GM12864 (cell line): ENCODE results near the gene PDIA2.
"Not testable (repeated sequence)": the region's sequence is repeated elsewhere in the genome, so short reads cannot be mapped to it uniquely, and the experiment has no call there.

Source experiments
- DNase-seq: peaks from one replicate; pipeline ENCODE4 v3.0.0-alpha.2; 2011; ENCODE audit warnings: low read depth
- H3K4me3 ChIP-seq: 2 replicates; pipeline ENCODE4 v1.5.1; 2011; ENCODE audit warnings: mild to moderate bottlenecking, low read depth, low read length, control low read depth
- CTCF ChIP-seq: IDR thresholded peaks from 2 replicates; pipeline ENCODE4 v1.5.1; 2011; ENCODE audit warnings: low read depth, mild to moderate bottlenecking, moderate library complexity, low read length, control low read depth, inconsistent platforms; ENCODE audit errors: missing control alignments

The PDIA2 gene

GRCh38 chr16:245105-245504 is 37.9 kb upstream of the PDIA2 start:
- no peak for TF ChIP-seq CTCF
- H3K4me3 ChIP-seq = no peak overlapping the region
- no peak for DNase-seq

GRCh38 chr16:247027-247426 is 35.9 kb upstream of the PDIA2 start:
- H3K4me3 ChIP-seq = no peak overlapping the region
- DNase-seq = no peak
- TF ChIP-seq CTCF = no peak

DNA sequence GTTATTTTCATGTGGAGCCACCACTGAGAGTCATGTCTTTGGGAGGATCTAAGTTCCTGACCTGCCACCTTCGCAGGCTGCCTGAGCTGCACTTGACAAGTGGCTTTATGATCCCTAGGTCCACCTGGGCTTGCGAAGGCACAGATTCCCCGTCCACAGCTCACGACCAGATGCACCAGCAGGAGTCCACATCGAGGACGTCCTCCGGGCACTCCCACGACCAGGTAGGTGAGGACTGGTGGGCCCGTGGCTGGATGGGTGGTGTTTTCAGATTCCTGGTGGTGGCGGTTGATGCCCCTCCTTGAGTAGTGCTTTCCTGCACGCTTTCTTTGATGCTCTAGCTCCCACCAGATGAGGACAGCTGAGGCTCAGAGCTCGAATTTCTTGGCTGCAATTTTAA is 33.5 kb upstream of the PDIA2 start:
- H3K4me3 ChIP-seq = no peak overlapping the region
- DNase-seq = no peak
- TF ChIP-seq CTCF = no peak

DNA sequence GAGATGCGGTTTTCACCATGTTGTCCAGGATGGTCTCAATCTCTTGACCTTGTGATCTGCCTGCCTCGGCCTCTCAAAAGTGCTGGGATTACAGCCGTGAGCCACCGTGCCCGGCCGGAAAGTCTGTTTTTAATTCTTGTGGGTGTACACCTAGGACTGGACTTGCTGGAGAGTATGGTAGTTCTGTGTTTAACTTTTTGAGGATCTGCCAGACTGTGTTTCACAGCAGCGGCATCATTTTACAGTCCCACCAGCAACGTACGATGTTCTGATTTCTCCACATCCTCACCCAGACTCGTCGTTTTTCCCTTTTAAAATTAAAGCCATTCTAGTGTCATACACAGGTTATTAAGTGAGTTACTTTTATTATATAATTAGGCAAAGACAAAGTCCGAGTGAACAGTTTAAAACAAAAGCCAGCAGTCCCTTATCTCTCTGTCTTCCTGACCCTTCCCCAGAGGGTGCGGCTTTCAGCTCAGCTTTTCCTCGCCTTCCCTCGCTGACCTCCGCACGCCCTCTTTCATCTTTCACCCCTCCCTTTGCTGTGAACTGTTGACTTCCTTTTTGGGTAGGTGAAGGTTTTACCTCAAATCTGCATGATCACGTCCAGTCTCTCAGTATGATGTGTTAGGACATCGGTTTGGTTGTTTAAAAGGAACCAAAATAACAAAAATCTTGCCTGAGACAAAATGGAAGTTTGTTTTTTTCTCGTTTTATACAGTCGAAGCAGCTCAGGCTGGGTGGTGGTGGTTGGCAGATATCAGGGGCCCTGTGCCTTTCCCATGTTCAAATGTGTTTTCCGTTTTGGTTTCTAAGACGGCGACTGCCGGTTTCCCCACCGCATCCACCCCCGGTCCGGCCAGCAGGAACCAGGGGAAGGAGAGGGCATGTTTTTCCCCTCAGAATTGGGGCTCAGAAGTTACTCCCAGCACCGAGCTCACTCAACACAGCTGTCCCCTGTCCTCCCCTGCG is 30.3 kb upstream of the PDIA2 start:
- peak; percentile 34 for DNase-seq
- H3K4me3 ChIP-seq = peak overlapping the region; percentile 23
- TF ChIP-seq CTCF = no peak

DNA sequence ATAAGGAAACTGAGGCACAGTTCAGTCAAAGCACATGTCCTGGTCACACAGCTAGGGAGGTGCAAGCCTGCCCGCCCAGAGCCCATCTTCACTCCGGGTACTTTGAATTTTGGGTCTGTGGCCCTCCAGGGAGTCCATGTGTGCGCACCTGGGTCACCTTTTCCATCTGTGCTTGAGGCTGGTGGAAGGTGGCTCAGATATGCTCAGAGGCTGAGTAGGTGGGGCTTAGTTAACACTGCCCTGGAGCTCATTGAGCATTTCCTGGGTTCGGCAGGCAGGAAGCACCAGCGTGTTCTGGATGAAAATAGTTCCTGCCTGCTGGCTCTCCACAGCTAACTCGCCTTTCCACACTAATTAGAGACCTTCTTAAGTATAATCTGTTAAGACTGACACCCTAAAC is 29.1 kb upstream of the PDIA2 start:
- no peak overlapping the region for H3K4me3 ChIP-seq
- TF ChIP-seq CTCF = no peak

DNA sequence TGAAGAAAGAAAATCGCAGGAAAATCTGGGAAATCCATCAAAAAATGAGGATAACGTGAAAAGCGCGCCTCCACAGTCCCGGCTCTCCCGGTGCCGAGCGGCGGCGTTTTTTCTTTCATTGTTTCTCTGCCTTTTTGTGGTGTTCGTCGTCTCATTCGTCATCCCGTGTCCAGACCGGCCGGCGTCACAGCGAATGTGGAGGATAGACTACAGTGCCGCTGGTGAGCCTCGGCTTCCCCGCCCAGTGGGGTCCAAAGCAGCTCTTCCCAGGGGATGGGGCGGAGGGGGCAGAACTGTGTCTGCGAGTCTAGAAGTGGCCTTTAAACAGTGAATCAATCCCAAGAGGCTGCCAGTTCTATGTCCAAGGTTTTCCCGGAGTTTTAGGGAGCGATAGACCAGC is 28.5 kb upstream of the PDIA2 start:
- TF ChIP-seq CTCF = no peak
- DNase-seq = no peak
- no peak overlapping the region for H3K4me3 ChIP-seq

More for the DNA sequence above, 29.1 kb upstream of the PDIA2 start:
- DNase-seq = no peak

GRCh38 chr16:255183-255582 is 27.8 kb upstream of the PDIA2 start:
- no peak overlapping the region for H3K4me3 ChIP-seq
- TF ChIP-seq CTCF = no peak
- no peak for DNase-seq

DNA sequence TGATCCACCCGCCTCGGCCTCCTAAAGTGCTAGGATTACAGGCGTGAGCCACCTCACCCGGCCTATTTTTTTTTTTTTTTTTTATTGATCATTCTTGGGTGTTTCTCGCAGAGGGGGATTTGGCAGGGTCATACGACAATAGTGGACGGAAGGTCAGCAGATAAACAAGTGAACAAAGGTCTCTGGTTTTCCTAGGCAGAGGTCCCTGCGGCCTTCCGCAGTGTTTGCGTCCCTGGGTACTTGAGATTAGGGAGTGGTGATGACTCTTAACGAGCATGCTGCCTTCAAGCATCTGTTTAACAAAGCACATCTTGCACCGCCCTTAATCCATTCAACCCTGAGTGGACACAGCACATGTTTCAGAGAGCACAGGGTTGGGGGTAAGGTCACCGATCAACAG is 24.9 kb upstream of the PDIA2 start:
- not testable (repeated sequence) for H3K4me3 ChIP-seq, DNase-seq
